PFSK-1 (cell line): Measurements from ENCODE around the gene MIGA1.

Source experiments
- POLR2AphosphoS5 ChIP-seq: IDR thresholded peaks from 2 replicates; pipeline ENCODE4 v1.6.1; 2012; ENCODE audit warnings: low read depth, mild to moderate bottlenecking, control low read depth, low read length, moderate library complexity
- TAF1 ChIP-seq: IDR thresholded peaks from 2 replicates; pipeline ENCODE4 v1.6.1; 2012; ENCODE audit warnings: low read length, control low read depth, borderline replicate concordance; ENCODE audit not compliant: insufficient read depth

DNA sequence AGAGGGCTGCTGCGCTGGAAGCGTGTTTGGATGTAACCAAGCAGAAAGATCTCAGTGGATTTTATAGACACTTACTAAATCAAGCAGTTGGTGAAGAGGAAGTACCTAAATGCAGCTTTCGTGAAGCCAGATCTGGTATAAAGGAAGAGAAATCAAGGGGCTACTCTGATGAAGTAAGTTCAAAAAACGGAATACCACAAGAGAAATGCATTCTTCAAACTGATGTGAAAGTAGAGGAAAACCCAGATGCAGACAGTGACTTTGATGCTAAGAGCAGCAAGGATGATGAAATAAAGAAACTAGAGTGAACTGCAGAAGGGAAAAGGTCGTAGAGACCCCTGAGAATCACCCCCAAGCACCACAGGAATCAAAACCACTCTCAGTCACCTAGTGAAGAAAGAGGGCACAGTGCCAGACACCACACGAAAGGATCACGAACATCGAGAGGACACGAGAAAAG is 68.2 kb downstream of the MIGA1 start:
- TF ChIP-seq POLR2AphosphoS5 (no peak), TAF1 (no peak)
